ENCODE data around the gene GRAP2. TPM values are rescaled to one million over a fixed set of nuclear protein-coding genes. Genes with fewer than 3 reads are reported as not detected.

The GRAP2 gene
- total and polyA plus RNA-seq, 2 of the 8 experiments (the other 6 are each of a cell fraction or from before 2014, with no cell fraction given), result 0.08 TPM; not detected in 1

- TF ChIP-seq RNF2 (IDR thresholded peaks at IDR 0.05; ENCODE audit: borderline replicate concordance, low read depth, low read length, missing control alignments, poor library complexity, severe bottlenecking), result no peak
Measured at GRCh38 chr22:39994566-39995392, 93.9 kb downstream of the GRAP2 start, which contains the start of gene FAM83F (continued).

All from H1 (cell line).